HG02798 (cell line): Measurements from ENCODE around the gene FMR1NB.

Experiments
- ATAC-seq: cut with Tn5 transposase; IDR thresholded peaks from one replicate; pipeline ENCODE4 v1.9.1; 2021; ENCODE audit warnings: mild to moderate bottlenecking; ENCODE audit not compliant: unreplicated experiment, poor library complexity

Gene FMR1NB

DNA sequence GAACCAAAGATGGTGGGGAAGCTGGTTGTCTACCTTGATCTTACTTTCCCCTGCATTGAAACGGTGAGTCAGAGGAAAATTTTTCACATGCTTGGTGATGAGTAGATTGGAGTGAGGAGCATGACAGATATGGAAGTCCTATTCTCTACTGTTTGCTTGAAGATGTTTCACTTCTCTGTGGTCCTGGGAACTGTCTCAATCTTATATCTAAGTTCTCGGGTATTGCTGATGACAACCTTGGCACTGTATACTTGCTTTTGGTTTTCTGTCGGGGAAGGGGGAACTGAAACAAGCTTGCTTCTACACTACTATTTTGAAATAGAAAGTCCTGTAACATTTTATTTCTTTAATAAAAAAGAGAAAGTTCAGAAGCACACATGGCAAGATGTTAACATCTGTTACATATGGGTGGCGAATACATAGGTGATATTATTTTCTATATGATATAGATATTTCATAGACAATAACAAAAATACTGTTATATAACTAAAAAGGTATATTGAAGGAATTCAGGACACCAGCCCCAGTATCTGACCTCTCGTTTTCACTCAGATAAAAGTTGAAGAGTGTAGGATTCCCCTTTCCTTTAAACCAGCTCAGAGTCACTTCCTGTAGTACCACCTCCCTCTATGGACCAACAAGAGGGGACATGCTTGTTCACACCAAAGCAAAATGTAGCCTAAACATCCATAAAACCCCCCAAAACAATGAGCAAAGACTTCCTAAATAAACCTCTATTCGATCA lies 88.8 kb downstream of the FMR1NB start:
- peak; percentile 70 for ATAC-seq

DNA sequence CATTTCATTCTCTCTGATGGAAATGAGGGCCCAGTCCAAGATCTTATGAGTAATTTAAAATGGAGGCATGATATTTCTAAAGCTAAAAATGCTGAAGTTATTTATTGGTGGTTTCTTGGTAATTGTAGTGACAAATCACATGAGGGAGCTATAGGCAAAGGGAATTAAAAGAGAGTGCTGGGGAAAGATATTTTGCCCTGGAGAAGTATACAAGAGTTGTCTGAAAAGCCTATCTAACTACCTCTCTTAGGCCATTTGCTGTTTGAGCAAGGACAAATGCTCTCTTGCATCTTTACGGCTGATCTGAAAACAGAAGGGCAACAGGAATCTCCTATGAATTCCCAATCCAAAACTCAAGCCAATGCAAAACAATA lies 89.4 kb downstream of the FMR1NB start:
- no peak for ATAC-seq
